Testis (tissue), 3 donors: Measurements from ENCODE around the gene MALL. TPM values are rescaled to one million over a fixed set of nuclear protein-coding genes. Genes with fewer than 3 reads are reported as not detected.

Source experiments
- DNase-seq: peaks from one replicate; pipeline ENCODE4 v3.0.0-alpha.2; 2019
- H3K27ac ChIP-seq, 2 donors: fragments of 200-600 bp; sonication (generic); one replicate each; pipeline ENCODE4 v1.5.1; 2019
- H3K27me3 ChIP-seq: fragments of 200-600 bp; sonication (generic); one replicate; pipeline ENCODE4 v1.5.1; 2019
- H3K36me3 ChIP-seq: fragments of 200-600 bp; sonication (generic); one replicate; pipeline ENCODE4 v1.5.1; 2017; ENCODE audit warnings: low read depth; ENCODE audit errors: missing control alignments
- H3K4me1 ChIP-seq: fragments of 200-600 bp; sonication (generic); one replicate; pipeline ENCODE4 v1.5.1; 2019
- H3K4me3 ChIP-seq, 2 donors: fragments of 200-600 bp; sonication (generic); one replicate each; pipeline ENCODE4 v1.5.1; 2017 to 2019
- H3K9me3 ChIP-seq: fragments of 200-600 bp; sonication (generic); one replicate; pipeline ENCODE4 v1.5.1; 2017
- CTCF ChIP-seq, 3 experiments: fragments of 450-650 bp in 2 of 3; fragments of 200-600 bp in 1 of 3; sonication (generic) in 1 of 3; IDR thresholded peaks; one replicate each; pipeline ENCODE4 v1.5.1; 2016 to 2019; ENCODE audit warnings: antibody characterized with exemption in 3 of 3, mild to moderate bottlenecking in 2 of 3, moderate library complexity in 1 of 3
- POLR2A ChIP-seq: fragments of 450-650 bp; IDR thresholded peaks from one replicate; pipeline ENCODE4 v1.6.1; 2017; ENCODE audit warnings: antibody characterized with exemption, mild to moderate bottlenecking, moderate library complexity
- WGBS, 2 donors: methylation state at CpG; one replicate each; pipeline ENCODE4 v1.1.5; 2018; 5-methylcytosine and 5-hydroxymethylcytosine counted together
- intact Hi-C: fragments of 100-400 bp; cut with DNase I; formaldehyde crosslinking; loops from one replicate; pipeline ENCODE4 v1.15.1; 2023; ENCODE audit warnings: low total_unique reads
- polyA plus RNA-seq: library from polyadenylated mRNA; stranded (reverse); fragments of 350-450 nt; fragmentation: Illumina TruSeq; extraction: RNeasy Lipid Tissue Mini Kit (QIAGEN cat#74804); gene quantifications from one replicate; pipeline ENCODE4 v1.2.3, GENCODE V29; 2014; ENCODE audit warnings: low read depth, low replicate concordance; ENCODE audit not compliant: insufficient read depth
- total RNA-seq, 2 donors: library from RNA; depleted of rRNA; stranded (reverse); fragments of >200 nt; gene quantifications; one replicate each; pipeline ENCODE4 v1.2.3, GENCODE V29; 2016

The MALL gene
- total and polyA plus RNA-seq, 3 donors from 2014 or later, result 7.6 to 17.4 (median 15.0) TPM

GRCh38 chr2:110152943-110153342 lies 37.3 kb upstream of the MALL start:
- no peak for TF ChIP-seq CTCF (IDR thresholded peaks at IDR 0.05)
- Histone ChIP-seq H3K4me3 (no peak overlapping the region), H3K27me3 (no peaks in the 10 kb centered on the region), H3K9me3 (no peaks in the 10 kb centered on the region), H3K4me1 (no peaks in the 10 kb centered on the region), H3K27ac (no peak overlapping the region), H3K36me3 (no peaks in the 10 kb centered on the region)
- intact Hi-C loops, result no loop called here
- 79 to 88% methylated on average over 3 of the region's 3 CpGs for WGBS, 2 donors
- DNase-seq, result no peak

- H3K4me1 ChIP-seq, result no peaks in the 10 kb centered on the region
- H3K9me3 ChIP-seq, result no peaks in the 10 kb centered on the region
- H3K27me3 ChIP-seq, result no peaks in the 10 kb centered on the region
- 60 to 63% methylated on average over 6 of the region's 6 CpGs for WGBS, 2 donors
- no peak for DNase-seq
- intact Hi-C loops, result no loop called here
- TF ChIP-seq POLR2A, result no peak
- no peak for TF ChIP-seq CTCF (IDR thresholded peaks at IDR 0.05)
- no peak overlapping the region for H3K4me3 ChIP-seq
- no peaks in the 10 kb centered on the region for H3K36me3 ChIP-seq
- no peak overlapping the region for H3K27ac ChIP-seq
These were observed 34.0 kb upstream of the MALL start for GRCh38 chr2:110149330-110150220.

- WGBS, 2 donors, result 94 to 95% methylated on average over 2 of the region's 2 CpGs
- intact Hi-C loops, result no loop called here
These were observed 31.3 kb upstream of the MALL start for GRCh38 chr2:110146945-110147332.

GRCh38 chr2:110146183-110146944 lies 30.7 kb upstream of the MALL start:
- no peaks in the 10 kb centered on the region for H3K36me3 ChIP-seq
- no peaks in the 10 kb centered on the region for H3K27me3 ChIP-seq
- no peaks in the 10 kb centered on the region for H3K9me3 ChIP-seq
- no peak overlapping the region for H3K4me3 ChIP-seq
- no peak for DNase-seq
- WGBS, 2 donors, result 94% methylated on average over 2 of the region's 2 CpGs
- intact Hi-C loops, result no loop called here
- no peaks in the 10 kb centered on the region for H3K4me1 ChIP-seq
- TF ChIP-seq CTCF (IDR thresholded peaks at IDR 0.05) (no peak), POLR2A (no peak)
- H3K27ac ChIP-seq, result no peak overlapping the region

More at GRCh38 chr2:110146945-110147332, 31.3 kb upstream of the MALL start:
- TF ChIP-seq CTCF (IDR thresholded peaks at IDR 0.05), result no peak
- no peak for TF ChIP-seq POLR2A
- Histone ChIP-seq H3K27ac (no peak overlapping the region), H3K27me3 (no peaks in the 10 kb centered on the region), H3K4me3 (no peak overlapping the region), H3K9me3 (no peaks in the 10 kb centered on the region), H3K4me1 (no peaks in the 10 kb centered on the region), H3K36me3 (no peaks in the 10 kb centered on the region)
- DNase-seq, result no peak
